Measurements from ENCODE around the gene HEBP1. TPM values are rescaled to one million over a fixed set of nuclear protein-coding genes. Genes with fewer than 3 reads are reported as not detected.

HEBP1 gene
- total RNA-seq, 3 donors from 2014 or later (not counting 1 experiment from before 2014, with no cell fraction given) = 10.8 to 13.5 (median 11.9) TPM

- 85% methylated on average over 1 of the region's 2 CpGs for WGBS (ENCODE audit: insufficient coverage)
- no peak for DNase-seq
- H3K27ac ChIP-seq (ENCODE audit: low read length) = no peak overlapping the region
- Mint-ChIP-seq H3K4me1 (no peaks in the 10 kb centered on the region), H3K9me3 (no peaks in the 10 kb centered on the region), H3K36me3 (no peaks in the 10 kb centered on the region), H3K27me3 (ENCODE audit: low read depth in 2 of 2) (peaks cover 0 to 9% of the 10 kb centered on the region in 2 donors), H3K27ac (no peak overlapping the region), H3K4me3 (no peak overlapping the region)
- no peaks in the 10 kb centered on the region for H3K36me3 ChIP-seq (ENCODE audit: control insufficient read depth, insufficient read depth, low read length)
- ATAC-seq = no peak
- H3K9me3 ChIP-seq (ENCODE audit: control insufficient read depth, insufficient read depth, low read length) = no peaks in the 10 kb centered on the region
- H3K4me1 ChIP-seq (ENCODE audit: control insufficient read depth, insufficient read depth, low read length) = no peaks in the 10 kb centered on the region
- H3K27me3 ChIP-seq (ENCODE audit: control insufficient read depth, insufficient read depth, low read length) = no peaks in the 10 kb centered on the region
- intact Hi-C loops (cut with micrococcal nuclease) = no loop called here
- H3K4me3 ChIP-seq (ENCODE audit: low read length) = no peak overlapping the region
- no peak for TF ChIP-seq CTCF (IDR thresholded peaks at IDR 0.05)
These were observed 69.3 kb downstream of the HEBP1 start for GRCh38 chr12:12930633-12931219.

DNA sequence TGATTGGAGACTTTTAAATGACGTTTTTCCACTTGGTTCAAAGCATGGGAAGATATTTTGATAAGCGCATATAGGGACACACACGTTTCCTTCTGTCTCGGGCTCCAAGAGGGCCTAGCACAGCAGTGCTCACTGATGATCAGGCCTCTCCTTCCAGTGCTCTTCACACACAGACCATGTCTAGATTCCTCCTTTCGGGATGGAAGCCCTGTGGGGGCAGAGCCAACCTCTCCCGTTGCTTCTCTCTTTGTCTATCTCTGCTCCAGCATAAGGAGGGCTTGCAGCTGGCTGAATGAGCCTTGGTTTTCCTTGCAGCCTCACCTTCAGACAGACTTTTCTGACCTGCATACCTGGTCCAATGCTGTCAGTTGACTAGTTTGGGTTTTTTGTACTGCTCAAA, 70.4 kb downstream of the HEBP1 start:
- 83% methylated on average over 6 of the region's 6 CpGs for WGBS (ENCODE audit: insufficient coverage)
- TF ChIP-seq CTCF (IDR thresholded peaks at IDR 0.05) = no peak
- Histone ChIP-seq H3K27ac (ENCODE audit: low read length) (no peak overlapping the region), H3K4me1 (ENCODE audit: control insufficient read depth, insufficient read depth, low read length) (no peaks in the 10 kb centered on the region), H3K4me3 (ENCODE audit: low read length) (no peak overlapping the region), H3K9me3 (ENCODE audit: control insufficient read depth, insufficient read depth, low read length) (no peaks in the 10 kb centered on the region), H3K27me3 (ENCODE audit: control insufficient read depth, insufficient read depth, low read length) (no peaks in the 10 kb centered on the region), H3K36me3 (ENCODE audit: control insufficient read depth, insufficient read depth, low read length) (no peaks in the 10 kb centered on the region)
- DNase-seq (no peak), ATAC-seq (no peak)
- H3K27me3 Mint-ChIP-seq (ENCODE audit: low read depth in 2 of 2) = peaks cover 0 to 9% of the 10 kb centered on the region in 2 donors
- H3K27ac Mint-ChIP-seq = no peak overlapping the region
- no peaks in the 10 kb centered on the region for H3K9me3 Mint-ChIP-seq
- H3K4me1 Mint-ChIP-seq = no peaks in the 10 kb centered on the region
- intact Hi-C loops (cut with micrococcal nuclease) = no loop called here
- H3K4me3 Mint-ChIP-seq = no peak overlapping the region
- no peaks in the 10 kb centered on the region for H3K36me3 Mint-ChIP-seq

DNA sequence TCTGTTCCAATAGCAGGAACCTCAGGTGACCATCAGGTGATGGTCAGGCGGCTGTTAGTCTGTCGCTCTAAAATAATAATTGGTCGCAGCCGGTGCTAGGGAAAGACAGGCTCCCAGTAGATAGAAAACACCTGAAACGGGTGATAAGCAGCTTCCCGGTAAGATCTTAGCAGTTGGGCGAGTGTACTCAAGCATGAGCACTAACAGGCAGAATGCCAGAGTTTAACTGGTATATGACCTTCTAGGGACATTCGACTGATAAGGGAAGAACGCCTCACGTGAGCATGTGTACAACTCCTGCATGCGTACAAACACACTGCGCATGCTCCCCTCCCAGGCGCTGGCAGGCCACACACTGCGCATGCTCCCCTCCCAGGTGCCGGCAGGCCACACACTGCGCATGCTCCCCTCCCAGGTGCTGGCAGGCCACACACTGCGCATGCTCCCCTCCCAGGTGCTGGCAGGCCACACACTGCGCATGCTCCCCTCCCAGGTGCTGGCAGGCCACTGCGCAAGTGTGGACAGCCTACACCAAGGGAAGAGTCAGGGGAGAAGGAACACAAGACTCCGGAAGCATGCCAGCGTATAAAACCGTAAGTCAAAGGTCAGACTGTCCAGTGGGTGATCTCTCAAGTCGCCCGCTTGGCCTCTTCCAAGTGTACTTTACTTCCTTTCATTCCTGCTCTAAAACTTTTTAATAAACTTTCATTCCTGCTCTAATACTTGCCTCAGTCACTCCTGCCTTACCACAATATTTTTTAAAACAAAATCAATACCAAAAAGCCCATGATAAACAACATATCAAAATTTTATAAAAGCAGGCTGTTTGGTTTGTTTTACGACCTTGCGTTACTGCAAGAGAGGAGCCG, 72.6 kb downstream of the HEBP1 start:
- Mint-ChIP-seq H3K4me1 (no peaks in the 10 kb centered on the region), H3K27ac (no peak overlapping the region), H3K27me3 (ENCODE audit: low read depth in 2 of 2) (peaks cover 0 to 8% of the 10 kb centered on the region in 2 donors), H3K4me3 (peak overlapping the region; percentile 62), H3K36me3 (no peaks in the 10 kb centered on the region), H3K9me3 (no peaks in the 10 kb centered on the region)
- intact Hi-C loops (cut with micrococcal nuclease) = no loop called here
- DNase-seq = peak in 1 of 2 donors; percentile 72
- Histone ChIP-seq H3K36me3 (ENCODE audit: control insufficient read depth, insufficient read depth, low read length) (no peaks in the 10 kb centered on the region), H3K27ac (ENCODE audit: low read length) (no peak overlapping the region), H3K27me3 (ENCODE audit: control insufficient read depth, insufficient read depth, low read length) (no peaks in the 10 kb centered on the region), H3K4me3 (ENCODE audit: low read length) (no peak overlapping the region), H3K4me1 (ENCODE audit: control insufficient read depth, insufficient read depth, low read length) (no peaks in the 10 kb centered on the region), H3K9me3 (ENCODE audit: control insufficient read depth, insufficient read depth, low read length) (no peaks in the 10 kb centered on the region)
- 87% methylated on average over 24 of the region's 27 CpGs for WGBS (ENCODE audit: insufficient coverage)
- TF ChIP-seq CTCF (IDR thresholded peaks at IDR 0.05) = no peak
- peak in 1 of 3 donors; percentile 25 for ATAC-seq

Measured in natural killer cell (primary cell).